Uterus (tissue), 2 donors: ENCODE results near the gene PEA15.

Experiments
- CTCF ChIP-seq, 4 experiments: fragments of 200-600 bp in 2 of 4; fragments of 450-650 bp in 2 of 4; sonication (generic) in 2 of 4; IDR thresholded peaks; one replicate each; pipeline ENCODE4 v1.5.1; 2016 to 2019; ENCODE audit warnings: antibody characterized with exemption in 4 of 4, mild to moderate bottlenecking in 2 of 4, moderate library complexity in 1 of 4
- POLR2A ChIP-seq, 2 donors: fragments of 450-650 bp; IDR thresholded peaks; one replicate each; pipeline ENCODE4 v1.6.1; 2016; ENCODE audit warnings: antibody characterized with exemption in 2 of 2, mild to moderate bottlenecking in 1 of 2, moderate library complexity in 1 of 2

- no peak for TF ChIP-seq CTCF (IDR thresholded peaks at IDR 0.05)
- TF ChIP-seq POLR2A (IDR thresholded peaks at IDR 0.05): no peak
These were observed 26.5 kb upstream of the PEA15 start for GRCh38 chr1:160178731-160179130.
